GM18499 (cell line): Measurements from ENCODE around the gene PODXL2.

Experiments
- ATAC-seq: cut with Tn5 transposase; IDR thresholded peaks from one replicate; pipeline ENCODE4 v1.9.1; 2021; ENCODE audit warnings: moderate number of reproducible peaks; ENCODE audit not compliant: insufficient read depth, unreplicated experiment

The PODXL2 gene, protein sequence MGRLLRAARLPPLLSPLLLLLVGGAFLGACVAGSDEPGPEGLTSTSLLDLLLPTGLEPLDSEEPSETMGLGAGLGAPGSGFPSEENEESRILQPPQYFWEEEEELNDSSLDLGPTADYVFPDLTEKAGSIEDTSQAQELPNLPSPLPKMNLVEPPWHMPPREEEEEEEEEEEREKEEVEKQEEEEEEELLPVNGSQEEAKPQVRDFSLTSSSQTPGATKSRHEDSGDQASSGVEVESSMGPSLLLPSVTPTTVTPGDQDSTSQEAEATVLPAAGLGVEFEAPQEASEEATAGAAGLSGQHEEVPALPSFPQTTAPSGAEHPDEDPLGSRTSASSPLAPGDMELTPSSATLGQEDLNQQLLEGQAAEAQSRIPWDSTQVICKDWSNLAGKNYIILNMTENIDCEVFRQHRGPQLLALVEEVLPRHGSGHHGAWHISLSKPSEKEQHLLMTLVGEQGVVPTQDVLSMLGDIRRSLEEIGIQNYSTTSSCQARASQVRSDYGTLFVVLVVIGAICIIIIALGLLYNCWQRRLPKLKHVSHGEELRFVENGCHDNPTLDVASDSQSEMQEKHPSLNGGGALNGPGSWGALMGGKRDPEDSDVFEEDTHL

DNA sequence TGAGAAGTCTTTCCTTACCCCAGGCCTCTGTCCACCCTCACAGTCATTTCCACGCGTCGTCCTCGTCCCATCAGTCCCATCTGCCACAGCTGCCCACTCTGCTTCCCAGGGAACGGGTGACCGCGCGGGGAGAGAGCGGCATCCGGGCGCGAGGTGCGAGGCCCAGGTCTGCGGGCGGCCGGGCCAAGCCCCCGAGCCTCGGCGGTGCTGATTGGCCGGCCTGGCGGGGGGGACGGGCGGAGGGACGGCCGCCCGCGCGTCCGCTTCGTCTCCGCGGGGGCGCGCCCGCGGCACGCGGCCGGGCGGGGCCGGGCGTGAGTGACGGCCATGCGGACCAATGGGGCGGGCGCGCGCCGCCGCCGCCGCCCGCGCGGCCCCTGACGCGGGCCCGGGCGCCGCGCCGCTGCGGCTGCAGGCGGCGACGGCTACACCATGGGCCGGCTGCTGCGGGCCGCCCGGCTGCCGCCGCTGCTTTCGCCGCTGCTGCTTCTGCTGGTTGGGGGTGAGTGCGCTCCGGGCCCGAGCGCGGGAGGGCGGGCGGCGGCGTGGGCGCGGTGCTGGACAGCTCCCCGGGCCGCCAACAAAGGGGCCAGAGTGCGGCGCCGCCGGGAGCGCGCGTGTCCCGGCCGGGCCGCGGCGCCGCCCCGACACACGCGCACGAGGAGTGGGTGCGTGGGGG, at the start of gene PODXL2:
Gene PODXL2 (plus strand): TSS at position 398 of the 679 bp plus-strand sequence. CDS start 35 bp downstream, at position 433.
- no peak for ATAC-seq

DNA sequence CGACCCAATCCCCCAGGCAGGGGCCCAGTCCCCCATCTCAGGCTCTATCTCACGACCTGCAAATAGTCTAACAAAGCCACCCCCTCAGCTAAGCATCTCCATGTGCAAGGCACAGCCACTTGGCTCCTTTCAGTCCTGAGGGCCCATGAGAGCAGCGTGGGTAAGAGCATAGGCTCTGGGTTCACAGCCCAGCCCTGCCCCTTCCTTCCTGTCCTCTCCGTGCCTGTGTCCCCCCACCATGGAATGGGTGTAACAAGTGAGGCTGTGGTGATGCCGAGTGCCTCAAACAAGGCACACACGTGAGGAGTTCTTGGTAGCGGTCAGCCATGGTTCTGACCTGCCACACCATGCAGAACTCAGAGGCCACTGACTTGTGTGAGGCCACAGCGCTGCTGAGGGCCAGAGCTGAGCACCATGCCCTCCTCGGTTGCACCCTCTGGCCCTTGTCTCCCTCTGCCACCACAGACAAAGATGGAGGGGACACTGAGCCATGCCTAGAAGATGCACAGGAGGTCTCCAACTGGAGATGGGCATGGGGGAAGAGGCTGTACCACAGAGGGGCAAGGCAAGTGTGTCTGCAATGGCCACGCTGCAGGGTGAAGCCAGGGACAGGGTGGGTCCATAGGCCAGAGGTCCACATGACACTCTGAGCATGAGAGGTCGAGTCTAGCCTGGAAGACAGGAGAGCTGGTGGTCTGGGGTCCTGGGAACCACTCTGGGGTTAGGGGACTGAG, 48.5 kb upstream of the PODXL2 start:
- no peak for ATAC-seq

DNA sequence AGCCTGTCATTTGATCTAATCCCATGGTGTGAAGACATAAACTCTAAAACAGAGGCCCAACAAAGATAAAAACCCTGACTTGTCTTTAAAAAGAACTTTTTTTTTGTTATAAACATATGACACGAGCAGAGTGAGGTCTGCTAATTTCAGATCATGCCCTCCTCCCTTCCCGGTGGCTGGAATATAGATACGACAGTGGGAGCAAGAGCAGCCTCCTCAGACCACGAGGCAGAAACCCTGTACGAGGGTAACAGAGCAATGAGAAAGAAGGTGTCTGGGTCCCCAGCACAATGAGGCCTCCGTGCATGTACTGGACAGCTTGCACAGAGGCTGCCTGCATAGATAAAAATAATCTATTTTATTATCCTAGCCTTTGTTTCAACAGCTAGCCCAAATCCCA, 44.3 kb upstream of the PODXL2 start:
- no peak for ATAC-seq

DNA sequence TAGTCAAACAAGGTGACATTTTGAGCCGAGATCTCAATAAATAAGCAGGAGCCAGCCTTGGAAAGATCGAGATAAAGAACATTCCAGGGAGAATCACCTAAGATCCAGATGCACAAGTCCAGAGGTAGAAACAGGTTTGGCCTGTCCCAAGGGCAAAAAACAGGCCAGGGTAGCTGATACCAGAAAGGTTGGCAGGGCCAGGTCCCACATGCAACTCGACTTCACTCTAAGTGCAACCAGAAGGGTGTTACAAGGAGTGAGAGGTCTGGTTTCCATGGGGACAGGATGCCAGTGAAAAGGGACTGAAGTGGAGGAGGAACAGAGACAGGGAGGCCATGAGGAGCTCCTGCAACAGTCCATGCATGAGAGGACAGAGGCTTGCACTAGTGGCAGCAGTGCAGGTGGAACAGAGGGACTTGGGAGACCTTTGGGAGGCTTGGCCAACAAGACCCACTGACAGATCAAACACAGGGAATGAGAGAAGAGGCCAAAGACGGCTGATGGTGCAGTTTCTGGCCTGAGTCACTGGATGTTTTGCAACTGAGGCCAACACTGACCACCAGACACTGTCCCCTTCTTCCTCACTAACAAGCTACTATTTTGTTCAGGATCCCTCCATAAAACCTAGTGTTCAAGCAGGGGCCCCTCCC, 43.7 kb upstream of the PODXL2 start:
- no peak for ATAC-seq

DNA sequence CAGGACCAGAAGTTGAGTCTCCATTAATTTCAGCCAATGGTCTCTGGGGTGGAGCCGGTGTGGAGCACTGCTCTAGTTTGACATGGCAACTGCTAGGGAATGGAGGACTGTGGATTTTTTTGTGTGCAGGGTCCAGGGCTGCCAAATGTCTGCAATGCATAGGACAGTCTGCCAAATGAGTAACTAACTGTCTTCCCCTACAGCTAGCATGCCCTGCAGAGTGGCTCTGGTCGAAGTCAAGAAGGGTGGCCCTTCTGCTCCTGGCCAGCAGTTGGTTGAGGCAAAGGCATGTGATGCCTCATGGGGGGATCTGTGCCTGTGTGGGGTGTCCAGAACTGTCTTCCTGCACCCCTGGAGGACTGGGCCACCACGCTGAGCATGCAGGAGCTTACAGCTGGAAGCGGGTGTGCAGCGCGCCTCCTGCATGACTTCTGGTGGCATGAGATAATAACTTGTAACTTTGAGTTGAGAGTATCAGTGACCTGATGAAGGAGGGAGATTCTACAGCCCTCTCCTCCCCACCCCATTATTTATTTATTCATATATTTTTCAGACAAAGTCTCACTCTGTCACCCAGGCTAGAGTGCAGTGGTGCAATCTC, 43.1 kb upstream of the PODXL2 start:
- no peak for ATAC-seq

DNA sequence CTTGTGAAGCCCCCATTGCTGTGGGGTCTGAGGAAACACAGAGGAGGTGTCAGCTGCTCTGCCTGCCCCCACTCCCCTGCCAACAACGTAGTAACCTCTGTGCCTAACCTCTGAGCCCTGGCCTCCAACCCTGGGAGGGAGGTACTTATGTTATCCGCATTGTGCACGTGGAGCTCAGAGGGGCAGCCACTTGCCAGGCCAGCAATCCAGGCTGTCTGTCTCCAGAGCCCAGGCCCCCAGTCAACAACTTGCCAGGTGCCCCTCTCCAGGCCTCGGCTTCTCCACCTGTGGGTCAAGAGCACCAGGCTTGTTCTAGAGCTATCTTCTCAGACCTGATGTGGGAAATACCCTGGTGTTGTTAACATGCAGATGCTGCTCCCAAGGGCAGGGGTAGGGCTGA, 41.1 kb upstream of the PODXL2 start:
- no peak for ATAC-seq

DNA sequence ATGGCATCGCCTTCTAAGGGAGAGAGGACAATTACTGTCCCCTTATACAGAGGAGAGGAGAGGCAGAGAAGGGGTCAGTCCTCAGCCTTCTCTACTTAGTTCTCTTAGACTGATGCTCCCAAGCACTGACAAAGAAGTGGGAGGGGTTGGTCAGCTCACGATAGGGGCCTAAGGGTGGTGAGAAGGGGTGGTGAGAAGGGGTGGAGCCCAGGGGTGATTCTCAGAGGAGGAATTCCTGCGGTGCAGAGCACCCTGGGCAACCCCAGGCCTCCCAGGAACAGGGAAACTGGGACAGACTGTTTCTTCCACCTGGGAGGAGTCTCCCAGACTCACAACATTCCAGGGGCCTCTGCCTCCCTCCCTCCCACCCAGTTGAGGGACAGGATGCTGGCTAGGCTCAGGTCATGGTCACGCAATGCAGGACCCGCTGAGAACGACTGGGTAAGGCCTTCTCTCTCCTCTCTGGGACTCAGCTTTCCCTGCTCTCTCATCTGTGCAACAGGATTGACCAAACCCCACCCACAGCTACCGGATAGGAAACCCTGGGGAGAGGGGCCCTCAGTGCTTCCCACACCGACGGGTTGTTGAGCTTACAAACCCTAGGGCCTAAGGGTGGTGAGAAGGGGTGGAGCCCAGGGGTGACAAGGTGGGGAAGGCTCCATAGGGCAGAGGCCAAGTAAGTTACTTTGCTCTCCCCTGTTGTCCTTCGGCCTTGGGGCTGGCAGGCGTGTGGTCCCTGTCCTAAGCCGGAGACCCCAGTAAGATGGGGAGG, 40.0 kb upstream of the PODXL2 start:
- ATAC-seq = no peak

DNA sequence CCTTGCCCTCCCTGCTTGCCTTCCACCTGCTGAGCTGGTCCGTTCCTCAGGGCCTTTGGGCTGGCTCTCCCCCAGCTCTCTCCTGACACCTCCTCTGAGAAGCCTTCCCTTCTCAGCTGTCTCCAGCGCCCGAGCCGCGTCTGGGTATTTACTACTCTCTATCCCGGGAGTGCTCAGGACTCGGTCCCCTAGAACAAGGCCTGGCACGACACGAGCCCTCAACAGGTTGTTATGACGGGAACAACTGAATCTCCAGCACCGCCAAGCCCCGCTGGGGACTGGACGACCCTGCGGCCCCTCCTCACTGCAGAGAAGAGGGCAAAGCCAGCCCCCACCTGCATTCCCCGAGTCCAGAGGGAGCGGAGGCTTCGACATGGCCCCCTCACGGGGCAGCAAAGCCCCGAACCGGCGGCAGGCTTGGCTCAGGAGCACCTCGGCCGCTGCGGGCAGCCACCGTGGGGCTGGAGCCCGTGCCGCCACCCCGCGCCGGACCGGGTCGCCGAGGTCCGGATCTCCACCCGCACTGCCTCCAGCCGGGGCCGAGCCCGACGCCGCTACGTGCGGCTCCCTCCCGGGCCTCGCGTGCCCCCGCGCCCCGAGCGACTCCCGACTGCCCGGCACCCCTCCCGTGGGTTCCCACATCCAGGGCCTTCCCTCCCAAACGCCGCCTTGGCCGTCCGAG, 39.2 kb upstream of the PODXL2 start:
- ATAC-seq = no peak

DNA sequence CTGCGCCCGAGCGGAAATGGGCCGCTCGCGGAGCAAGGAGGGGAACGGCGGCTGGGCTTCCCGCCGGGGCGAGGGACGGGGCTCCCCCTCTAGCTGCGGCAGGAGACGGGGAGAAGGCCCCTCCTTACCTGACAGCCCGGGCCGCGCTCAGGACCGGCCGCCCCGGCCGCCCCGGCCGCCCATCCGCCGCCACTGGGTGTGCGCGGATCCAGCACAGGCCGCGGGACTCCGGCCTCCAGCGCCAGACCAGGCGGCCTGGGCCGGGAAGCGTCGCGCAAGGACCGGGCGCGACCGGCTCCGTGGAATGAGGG, 38.7 kb upstream of the PODXL2 start:
- no peak for ATAC-seq

DNA sequence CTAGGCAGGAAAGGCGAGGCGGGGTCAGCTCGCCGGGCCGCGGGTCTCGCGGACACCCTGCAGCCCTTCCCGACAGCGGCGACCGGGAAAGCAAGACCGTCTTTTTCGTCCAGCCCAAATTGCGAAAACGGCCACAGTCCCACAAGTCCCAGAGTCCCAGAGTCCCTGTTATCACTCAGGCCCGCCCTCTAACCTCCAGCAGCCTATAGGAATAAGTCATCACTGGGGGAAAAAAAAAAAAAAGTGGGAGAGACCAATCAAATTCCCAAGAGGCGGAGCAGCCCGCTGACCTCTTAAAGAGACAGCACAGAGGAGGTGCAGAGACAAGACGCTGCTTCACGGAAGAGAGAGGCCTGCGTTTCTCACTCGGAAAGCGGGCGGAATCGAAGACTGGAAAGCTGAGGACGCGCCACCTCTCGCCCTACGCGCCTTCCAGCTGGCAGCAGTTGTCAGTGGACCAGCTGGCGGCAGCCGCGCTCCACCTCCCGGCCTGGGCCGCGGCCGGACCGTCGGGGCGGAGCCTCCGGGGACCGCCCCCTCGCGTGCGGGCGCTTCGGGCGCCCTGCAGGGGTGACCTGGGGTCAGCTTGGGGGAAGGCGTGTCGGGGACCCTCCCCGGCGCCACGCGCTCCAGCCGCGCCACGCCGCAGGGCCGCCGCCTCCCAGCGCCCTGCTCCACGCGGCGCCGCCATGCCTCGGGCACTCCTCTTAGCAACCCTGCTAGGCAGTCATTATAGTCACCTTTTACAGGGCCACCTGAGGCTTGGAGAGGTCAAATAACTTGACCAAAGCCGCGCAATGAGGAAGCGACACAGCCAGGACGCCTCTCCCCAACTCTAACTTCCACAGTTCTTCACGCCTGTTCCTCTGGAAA, 38.2 kb upstream of the PODXL2 start, which contains the start of gene TPRA1:
Gene TPRA1 (minus strand): TSS at position 141 of the 873 bp plus-strand sequence. CDS start 10,587 bp downstream, outside the sequence.
- peak; percentile 70 for ATAC-seq

DNA sequence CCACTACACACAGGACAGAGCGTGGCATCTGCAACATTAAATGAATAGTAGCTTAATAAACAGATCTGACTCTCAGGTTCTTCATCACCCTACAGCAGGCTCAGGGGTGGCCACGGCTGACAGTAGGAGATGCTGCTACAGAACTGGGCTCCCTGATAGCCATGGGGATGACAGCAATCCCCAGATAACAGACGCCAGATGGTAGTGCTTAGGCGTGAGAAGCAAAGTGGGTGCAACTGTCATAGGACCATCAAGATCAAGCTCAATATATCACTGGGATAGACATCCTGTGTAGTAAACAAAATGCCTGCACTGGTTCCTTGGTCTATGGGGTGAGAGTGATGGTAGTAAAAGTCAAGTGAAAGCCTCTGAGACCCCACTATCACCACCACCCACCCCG, 35.8 kb upstream of the PODXL2 start:
- no peak for ATAC-seq

DNA sequence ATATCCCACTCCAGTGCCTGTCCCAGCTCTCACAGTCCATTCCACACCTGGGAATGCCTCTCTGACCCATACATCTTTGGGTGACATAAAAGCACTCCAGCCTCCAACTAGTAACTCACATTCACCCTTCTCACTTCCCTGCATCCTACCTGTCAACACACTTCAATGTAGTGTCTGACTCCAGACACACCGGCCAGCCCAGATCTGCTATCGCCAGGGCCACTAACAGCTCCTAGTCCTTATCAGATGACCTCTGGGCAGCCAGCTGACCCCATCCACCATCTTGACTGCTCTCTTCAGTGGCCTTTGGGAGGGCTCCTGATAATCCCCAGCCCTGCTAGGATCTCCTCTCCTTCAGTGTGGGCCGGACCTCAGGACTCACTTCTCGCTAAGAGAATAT, 33.7 kb upstream of the PODXL2 start:
- no peak for ATAC-seq

DNA sequence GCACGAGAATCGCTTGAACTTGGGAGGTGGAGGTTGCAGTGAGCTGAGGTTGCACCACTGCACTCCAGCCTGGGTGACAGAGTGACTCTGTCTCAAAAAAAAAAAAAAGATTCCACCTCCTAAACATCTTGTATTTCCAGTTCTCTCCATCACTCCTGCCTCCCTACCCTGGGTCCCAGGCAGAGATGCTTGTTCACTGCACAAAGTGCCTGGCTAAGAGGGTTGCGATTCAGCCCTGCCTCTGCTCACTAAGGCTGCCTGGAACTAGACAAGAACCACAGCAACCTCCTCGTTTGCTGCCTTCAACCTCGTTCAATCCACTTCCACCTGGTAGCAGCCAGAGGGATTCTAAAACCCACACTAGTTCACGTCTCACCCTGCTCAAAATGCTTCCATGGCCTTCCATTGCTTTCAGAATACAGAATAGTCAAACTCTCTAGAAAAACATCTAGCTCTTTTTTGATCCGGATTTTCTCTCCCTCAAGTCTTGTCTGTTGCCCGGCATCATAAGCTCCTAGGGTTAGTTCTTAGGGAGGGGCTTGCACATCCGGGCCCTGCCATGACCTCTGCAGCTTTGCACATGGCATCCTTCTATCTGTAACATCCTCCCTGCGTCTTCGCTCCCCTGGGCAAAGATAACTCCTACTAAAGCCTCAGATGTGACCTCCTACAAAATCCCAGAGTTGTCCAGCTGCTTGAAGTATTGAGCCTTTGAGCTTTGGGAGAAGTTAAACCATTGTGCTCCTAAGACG, 31.8 kb upstream of the PODXL2 start:
- no peak for ATAC-seq

DNA sequence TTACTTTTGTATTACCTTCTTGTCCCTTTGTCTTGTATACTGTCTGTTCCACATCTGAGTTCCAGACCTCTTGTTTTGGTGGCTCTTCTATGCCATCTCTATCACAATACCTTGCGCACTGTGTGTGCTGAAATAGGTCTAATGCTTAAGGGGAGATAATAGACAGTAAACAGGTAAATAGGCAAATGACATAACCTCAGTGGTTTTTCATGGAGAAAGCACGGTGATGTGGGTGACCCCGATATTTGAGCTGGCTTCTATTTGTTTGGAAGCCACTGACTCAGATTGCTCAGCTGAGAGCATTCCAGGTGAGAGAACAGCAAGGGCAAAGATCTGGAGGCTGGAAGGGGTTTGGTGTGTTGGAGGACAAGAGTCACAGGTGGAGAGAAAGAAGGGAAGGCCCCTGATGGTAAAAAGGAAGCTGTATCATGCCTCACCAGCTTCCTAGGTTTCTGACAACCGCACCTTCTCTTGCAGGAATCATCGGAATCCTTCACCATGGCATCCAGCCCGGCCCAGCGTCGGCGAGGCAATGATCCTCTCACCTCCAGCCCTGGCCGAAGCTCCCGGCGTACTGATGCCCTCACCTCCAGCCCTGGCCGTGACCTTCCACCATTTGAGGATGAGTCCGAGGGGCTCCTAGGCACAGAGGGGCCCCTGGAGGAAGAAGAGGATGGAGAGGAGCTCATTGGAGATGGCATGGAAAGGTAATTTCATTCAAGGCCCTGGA, 30.0 kb upstream of the PODXL2 start:
- ATAC-seq = no peak

DNA sequence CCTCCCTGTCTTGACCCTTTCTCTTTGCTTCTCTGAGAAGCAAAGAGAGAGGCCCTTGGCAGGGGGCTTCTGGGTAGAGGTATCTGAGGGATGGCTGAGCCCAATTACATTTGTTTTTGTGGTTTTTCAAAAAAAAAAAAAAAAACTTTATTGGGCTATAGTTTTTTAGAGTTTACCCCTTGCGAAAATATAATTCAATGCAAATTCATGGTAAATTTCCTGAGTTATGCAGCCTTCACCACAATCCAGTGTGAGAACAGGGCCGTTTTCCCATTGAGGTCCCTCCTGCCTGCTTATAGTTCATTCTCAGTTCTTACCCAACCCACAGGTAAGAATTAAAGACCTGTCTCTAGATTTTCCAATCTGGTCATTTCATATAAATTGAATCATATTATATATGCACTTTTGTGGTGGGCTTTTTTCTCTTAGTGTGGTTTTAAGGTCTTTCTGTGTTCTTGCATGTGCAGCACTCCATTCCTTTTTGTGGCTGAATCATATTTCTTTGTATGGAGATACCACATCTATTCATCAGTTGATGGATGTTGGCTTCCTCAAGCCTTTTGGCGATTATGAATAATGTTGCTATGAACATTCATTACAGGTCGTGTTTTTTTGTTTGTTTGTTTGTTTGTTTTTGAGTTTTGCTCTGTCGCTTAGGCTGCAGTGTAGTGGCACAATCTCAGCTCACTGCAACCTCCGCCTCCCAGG, 28.1 kb upstream of the PODXL2 start:
- no peak for ATAC-seq

DNA sequence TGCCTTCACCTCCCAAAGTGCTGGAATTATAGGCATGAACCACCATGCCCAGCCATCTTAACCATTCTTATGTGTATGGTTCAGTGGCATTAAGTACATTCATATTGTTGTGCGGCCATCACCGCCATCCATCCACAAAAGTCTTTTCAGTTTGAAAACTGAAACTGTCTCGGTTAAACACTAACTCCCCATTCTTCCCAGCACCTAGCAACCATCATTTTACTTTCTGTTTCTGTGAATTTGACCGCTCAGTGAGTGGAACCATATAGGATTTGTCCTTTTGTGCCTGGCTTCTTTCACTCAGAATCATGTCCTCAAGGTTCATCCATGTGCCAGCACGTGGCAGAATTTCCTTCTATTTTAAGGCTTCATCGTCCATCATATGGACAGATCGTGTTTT, 24.9 kb upstream of the PODXL2 start:
- ATAC-seq = no peak
